CD4-positive, alpha-beta T cell treated with Interleukin-15 for 1 hour (primary cell): ENCODE data around the gene NUDT3.
"Not testable (repeated sequence)": the region's sequence is repeated elsewhere in the genome, so short reads cannot be mapped to it uniquely, and the experiment has no call there.

Experiments used
- DNase-seq: peaks from one replicate; pipeline ENCODE4 v3.0.0-alpha.2; 2020

The NUDT3 gene

DNA sequence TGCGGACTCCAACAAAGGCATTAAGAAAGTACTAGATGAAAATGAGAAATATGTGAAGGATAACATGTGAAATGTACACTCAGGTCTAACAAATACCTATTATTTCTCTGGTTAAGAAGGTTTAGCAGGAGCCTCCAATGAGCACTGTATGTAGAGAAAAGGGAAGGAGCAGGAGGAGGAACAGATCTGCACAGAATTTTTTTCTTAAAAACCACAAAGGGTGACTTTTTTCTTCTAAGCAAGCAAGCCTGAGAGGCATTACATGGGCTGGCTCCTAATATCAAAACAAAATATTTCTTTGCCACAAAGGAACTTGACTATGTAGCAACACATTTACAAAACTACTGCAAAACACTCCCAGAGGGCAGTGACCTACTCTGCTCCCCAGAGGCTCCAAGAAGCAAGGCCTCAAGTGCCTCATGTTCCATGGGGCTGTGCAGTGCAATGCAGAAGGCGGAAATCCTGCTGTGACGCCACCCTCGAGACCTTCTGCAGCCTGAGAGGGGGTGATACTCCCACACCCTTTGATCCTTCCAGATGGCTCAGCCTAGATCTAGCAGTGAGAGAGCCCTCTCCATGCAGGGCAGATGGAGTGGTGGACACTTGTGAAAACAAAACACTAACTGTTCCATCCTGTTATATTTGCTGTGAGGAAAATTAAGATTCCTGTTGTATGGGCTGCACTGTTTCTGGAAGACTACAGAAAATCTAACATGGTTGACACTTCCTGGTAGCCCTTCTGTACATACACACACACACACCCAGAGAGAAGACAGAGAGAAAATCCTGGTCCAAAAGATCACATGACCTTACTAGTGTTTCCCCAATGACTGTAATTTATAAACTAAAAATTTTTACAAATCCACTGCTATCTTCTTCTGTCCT lies 107.7 kb downstream of the NUDT3 start:
- peak; percentile 63 for DNase-seq

DNA sequence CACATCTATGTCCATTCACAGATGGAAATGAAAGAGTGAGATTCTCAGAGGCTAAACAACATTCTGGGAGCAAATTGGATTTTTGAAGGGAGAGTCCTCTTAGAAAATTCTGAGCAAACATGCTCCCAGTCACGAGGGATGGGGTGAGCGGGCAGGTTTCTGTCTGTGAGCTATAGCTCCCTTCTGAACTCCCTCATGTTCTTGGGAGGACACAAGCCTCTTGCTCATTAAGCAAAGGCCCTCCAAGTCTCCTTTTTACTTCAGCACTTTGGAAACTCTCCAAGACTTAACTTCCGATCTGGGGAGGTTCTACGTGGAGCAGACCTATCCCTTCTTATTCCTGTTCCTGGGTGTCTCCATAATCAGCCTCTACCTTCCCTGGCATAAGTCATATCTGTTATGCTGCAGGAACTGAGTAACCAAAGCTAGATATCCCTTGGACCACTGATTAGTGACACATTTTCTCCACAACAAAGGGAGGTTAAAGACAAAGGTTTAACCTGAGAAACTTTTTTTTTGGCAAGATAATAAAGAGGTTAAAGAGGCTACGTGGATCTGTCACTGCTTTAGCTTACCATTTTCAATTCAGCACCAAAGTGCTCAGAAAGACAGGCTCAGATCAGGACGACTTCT lies 110.7 kb downstream of the NUDT3 start:
- DNase-seq = no peak

DNA sequence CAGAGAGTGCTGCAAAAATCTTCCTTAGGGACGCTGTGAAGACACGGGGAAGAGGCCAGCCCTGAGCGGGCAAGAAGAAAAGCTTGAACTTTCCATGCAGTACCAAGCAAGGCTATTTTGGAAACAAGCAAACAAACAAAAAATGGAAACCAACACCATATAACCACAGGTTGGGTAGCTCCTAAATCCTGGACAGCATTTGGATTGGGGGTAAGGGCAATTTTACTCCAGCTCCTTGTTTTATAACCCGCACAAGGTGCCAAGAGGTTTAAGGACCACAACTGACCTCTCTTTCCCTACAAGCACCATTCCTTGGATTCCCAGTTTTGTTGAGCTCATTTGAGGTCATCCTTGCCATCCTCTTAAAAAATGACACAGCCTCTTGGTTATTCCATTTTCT lies 112.3 kb downstream of the NUDT3 start:
- DNase-seq = no peak

DNA sequence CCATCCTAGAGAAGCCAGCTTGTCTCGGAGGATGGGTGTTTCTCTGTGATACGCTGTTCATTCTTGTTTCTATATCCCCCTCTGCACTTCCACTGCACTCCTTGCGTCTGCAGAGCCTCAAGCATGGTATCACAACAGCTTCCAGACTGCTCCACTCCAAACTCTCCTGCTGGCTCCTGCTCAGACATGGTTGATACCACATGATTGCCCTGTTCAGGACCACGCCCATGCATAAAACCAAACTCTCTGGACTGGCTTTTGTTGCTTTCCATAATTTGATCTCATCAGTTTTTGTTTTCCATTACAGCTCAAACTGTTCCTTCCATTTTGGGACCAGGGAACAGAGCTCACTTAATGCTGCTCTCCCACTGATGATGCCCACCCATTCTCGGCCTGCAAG lies 113.6 kb downstream of the NUDT3 start:
- no peak for DNase-seq

DNA sequence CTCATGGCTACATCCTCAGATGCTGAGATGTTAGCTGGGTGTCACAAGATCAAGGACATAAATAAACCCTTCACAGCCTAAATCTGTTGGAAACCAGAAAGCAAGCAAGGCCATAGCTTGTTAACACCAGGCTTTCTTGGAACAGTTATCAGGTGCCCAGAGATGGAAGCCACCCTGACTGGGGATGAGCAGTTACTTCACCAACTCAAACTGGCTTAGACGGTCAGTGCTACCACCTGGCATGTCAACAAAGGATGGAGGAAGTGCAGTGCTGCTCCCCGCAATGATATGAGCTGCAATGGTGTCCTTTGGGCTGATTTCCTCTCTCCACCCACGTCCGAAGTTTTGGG lies 114.7 kb downstream of the NUDT3 start:
- no peak for DNase-seq

DNA sequence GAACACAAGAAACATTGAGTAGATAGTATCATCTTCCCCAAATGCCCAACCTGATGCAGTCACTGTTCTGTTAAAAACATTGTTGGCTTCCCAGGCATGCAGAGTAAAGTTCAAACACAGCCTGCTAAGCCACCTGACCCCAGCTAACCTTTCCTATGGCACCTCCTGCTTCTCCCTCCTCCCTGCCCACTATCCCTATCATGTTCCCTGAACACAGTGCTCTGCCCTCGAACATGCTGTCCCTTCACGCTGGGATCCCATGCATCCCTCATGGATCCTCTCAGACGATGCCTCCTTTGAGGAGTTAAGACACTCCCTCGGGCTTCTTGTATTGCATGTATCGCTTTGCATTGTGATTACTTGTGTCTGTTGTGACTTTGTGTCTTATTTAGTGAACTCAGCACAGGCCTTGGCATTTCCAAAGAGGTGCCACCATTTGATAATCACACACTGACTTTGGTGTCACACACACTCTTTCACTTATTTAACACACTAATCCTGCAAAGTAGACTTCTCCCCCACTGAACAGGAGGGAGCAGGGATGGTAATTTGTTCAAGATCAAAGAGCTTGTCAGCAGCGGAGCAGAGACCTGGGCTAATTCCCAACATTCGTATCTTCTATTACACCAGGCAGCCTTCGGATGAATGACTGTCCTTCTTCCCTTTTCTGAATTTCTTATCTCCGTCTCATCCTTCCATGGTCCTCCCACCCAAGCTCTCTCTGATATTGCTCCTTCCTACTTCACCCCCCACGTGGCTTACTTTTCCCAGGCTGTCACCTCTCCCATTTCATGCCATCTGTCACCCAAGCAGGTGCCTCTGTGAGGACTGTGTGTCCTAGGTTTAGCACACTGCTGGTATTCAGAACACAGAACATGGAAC lies 115.3 kb downstream of the NUDT3 start:
- no peak for DNase-seq

DNA sequence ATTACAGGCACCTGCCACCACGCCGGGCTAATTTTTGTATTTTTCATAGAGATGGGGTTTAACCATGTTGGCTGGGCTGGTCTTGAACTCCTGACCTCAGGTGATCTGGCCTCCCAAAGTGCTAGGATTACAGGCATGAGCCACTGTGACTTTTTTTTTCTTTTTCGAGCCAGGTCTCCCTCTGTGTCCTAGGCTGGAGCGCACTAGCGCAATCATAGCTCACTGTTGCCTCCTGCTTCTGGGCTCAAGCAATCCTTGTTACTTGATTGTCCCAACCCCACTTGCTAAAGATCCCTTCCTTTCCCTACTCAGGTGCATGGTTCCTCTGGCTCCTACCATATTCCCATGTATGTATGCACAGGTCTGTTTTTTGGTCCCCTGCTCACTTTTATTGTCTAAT lies 116.3 kb downstream of the NUDT3 start:
- no peak for DNase-seq

DNA sequence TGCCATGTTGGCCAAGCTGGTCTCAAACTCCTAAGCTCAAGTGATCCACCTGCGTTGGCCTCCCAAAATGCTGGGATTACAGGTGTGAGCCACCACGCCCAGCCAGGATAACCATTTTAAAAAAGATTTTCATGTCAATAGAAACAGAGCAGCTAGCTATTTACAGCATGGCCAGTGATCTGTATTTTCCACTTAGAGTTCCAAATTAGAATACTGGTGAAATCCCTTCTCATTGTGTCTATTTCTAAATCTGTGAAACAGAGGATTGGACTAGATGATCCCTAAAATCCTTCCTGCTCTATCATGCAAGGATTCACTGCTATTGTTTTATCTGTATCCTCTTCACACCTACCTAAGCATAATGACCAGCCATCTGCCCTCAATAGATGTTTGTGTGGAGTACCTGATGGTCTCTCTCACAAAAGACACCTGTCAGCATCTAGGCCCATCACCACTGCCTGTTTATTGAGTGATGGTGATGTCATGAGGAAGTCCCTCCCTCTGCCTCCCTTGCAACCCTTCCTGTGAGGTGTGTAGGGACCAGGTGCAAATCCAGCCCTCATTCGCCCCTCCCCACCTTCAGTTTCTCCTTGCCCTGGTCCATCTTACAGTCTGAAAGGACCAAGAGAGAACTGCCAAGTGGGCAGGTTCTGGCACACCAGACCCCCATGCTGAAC lies 117.2 kb downstream of the NUDT3 start:
- DNase-seq = no peak

DNA sequence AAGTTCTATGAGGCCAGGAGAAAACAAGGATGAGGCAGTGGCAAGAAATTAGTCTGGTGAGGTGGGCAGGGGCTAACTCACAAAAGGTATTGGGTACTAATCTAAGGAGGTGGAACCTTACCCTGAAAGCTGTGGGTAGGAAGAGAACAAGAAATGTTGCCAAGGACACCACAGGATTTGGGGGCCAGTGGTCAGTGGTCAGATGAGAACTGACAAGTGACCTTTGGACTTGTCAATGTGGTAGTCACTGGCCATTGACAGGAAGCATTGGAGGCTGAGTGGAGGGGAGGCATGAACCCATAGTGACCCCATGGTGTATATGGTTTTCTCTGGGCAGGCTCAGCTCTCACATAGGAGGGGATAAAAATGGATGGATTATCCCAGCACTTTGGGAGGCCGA lies 118.3 kb downstream of the NUDT3 start:
- no peak for DNase-seq

DNA sequence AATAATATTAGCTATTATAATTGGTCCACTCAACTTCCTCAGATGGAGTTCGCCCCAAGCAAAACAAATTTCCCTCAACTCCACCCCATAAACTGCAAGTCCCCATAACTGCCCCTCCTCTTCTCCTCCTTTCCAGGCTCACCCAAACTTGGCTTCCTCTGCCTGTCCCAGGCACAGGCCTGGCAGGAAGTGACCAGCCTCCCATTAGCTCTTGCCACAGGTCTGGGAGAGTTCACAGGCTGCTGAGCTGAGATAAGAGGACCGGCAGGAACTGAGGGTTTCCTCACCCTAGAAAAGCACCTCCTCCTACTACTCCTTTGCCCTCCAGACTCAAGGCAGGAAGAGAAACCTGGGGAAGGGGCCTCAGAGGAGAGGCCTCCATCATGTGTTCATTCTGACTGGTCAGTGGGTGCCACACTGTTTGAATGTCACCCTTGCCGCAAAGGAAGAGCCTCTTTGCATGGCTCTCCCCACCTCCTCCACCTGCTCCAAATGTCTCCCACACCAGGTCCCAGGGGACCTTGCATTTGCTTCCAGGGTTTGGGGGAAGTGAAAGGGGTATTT lies 119.1 kb downstream of the NUDT3 start:
- DNase-seq = peak; percentile 30

DNA sequence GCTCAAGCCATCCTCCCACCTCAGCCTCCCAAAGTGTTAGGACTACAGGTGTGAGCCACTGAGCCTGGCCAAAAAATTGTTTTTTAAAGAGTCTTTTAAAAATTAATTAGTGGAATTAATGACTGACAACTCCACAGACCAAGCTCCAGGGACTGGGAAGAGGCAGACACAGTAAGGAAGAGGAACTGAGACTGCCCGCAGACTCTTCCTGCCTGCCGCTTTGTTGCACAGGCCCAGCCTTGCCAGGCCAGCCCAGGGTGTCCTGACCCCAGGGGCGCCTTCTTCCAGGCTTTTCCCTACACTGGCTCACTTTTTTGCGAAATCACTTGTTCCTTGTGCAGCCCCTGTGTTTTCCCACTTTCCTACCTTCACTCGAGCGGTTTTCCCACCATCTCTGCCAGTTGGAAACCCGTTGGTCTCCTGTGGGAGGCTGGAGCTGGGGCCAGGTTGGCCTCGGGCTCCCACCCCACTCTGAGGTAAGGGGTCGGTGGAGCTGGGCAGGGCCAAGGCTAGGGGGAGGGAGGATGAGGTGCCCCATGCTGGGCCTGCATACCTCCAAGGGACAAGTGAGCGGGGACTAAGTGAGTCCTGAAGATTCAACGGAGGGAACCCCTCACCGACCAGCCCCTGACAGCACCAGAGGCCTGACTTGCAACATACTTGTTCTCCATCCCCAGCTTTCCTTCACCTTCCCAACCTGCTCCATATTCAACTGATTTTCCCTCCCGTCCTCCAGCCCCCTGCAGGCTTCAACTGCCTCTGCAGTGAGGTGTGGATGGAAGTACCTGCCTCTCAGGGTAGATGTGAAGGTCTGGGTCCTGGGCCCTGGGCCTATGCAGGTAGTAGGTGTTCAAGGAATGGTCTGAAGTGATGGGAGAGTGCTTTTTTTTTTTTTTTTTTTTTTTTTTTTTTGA lies 120.2 kb downstream of the NUDT3 start:
- DNase-seq = no peak

DNA sequence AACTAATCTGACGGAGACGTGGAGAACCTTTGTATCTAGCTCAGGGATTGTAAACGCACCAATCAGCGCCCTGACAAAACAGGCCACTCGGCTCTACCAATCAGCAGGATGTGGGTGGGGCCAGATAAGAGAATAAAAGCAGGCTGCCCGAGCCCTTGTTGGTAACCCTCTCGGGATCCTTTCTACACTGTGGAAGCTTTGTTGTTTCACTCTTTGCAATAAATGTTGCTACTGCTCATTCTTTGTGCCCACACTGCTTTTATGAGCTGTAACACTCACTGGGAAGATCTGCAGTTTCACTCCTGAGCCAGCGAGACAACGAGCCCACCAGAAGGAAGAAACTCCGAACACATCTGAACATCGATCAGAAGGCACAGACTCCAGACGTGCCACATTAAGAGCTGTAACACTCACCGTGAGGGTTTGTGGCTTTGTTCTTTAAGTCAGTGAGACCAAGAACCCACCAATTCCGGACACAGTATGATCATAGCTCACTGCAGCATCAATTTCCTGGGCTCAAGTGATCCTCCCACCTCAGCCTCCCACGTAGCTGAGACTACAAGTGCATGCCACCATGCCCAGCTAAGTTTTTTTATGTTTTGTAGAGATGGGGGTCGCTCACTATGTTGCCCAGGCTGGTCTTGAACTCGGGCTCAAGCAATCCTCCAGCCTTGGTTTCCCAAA lies 122.7 kb downstream of the NUDT3 start:
- DNase-seq = not testable (repeated sequence)

DNA sequence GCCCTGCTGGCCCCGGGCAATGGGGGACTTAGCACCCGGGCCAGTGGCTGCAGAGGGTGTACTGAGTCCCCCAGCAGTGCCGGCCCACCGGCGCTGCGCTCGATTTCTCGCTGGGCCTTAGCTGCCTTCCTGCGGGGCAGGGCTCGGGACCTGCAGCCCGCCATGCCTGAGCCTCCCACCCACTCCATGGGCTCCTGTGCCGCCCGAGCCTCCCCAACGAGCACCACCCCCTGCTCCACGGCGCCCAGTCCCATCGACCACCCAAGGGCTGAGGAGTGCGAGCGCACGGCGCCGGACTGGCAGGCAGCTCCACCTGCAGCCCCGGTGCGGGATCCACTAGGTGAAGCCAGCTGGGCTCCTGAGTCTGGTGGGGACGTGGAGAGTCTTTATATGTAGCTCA lies 123.3 kb downstream of the NUDT3 start:
- DNase-seq = not testable (repeated sequence)

DNA sequence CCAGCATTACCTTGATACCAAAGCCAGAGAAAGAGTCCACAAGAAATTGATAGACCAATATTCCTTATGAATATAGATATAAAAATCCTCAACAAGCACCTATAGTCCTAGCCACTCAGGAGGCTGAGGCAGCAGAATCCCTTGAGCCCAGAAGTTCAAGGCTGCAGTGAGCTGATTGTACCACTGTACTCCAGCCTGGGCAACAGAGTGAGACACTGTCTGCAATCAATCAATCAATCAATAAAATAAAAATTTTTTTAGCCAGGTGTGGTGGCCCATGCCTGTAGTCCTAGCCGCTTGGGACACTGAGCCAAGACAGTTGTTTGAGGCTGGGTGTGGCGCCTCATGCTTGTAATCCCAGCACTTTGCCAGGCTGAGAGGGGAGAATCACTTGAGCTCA lies 124.7 kb downstream of the NUDT3 start:
- no peak for DNase-seq

DNA sequence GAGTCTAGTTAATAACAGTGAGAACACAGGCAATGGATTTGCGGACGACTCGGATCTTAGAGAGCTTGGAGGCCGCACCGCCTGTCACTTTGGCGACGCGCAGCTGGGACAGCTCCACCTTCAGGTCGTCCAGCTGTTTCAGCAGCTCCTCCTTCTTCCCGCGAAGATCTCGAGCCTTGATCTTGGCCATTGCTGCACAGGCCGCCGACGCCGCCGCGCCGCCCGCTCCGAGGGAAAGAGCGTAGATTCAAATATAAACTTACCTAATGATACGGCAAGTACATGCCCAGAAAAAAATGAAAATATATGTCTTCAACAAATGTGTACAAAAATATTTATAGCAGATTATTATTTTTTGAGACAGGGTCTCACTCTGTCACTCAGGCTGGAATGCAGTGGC lies 129.0 kb downstream of the NUDT3 start:
- DNase-seq = not testable (repeated sequence)

DNA sequence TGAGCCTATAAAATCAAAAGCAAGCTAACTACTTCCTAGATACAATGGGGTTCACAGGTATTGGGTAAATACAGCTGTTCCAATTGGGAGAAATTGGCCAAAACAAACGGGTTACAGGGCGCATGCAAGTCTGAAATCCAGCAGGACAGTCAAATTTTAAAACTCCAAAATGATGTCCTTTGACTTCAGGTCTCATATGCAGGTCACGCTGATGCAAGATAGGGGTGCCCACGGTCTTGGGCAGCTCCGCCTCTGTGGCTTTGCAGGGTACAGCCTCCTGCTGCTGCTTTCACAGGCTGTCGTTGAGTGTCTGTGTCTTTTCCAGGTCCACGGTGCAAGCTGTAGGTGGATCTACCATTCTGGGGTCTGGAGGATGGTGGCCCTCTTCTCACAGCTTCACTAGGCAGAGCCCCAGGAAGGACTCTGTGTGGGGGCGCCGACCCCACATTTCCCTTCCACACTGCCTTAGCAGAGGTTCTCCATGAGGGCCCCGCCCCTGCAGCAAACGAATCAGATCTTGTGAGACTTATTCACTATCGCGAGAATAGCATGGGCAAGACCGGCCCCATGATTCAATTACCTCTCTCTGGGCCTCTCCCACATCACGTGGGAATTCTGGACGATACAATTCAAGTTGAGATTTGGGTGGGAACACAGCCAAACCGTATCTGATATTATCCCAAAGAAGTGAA lies 131.7 kb downstream of the NUDT3 start:
- no peak for DNase-seq

DNA sequence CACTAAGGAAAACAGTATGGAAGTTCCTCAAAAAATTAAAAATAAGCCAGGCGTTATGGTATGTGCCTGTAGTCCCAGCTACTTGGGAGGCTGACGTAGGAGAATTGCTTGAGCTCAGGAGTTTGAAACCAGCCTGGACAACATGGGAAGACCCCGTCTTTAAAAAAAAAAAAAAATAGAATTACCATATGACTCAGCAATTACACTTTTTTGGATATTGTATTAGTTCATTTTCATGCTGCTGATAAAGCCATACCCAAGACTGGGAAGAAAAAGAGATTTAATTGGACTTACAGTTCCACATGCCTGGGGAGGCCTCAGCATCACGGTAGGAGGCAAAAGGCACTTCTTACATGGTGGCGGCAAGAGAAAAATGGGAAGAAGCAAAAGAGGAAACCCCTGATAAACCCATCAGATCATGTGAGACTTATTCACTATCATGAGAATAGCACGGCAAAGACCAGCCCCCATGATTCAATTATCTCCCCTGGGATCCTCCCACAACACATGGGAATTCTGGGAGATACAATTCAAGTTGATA lies 132.9 kb downstream of the NUDT3 start:
- DNase-seq = no peak

DNA sequence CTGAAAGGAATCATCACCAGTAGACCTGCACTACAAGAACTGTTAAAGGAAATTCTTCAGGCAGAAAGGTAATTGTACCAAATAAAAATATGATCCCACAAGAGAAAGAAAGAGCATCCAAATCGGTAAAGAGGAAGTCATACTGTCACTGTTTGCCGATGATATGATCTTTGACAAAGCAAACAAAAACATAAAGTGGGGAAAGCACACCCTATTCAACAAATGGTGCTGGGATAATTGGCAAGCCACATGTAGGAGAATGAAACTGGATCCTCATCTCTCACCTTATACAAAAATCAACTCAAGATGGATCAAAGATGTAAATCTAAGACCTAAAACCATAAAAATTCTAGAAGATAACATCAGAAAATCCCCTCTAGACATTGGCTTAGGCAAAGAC lies 140.1 kb downstream of the NUDT3 start:
- DNase-seq = not testable (repeated sequence)

DNA sequence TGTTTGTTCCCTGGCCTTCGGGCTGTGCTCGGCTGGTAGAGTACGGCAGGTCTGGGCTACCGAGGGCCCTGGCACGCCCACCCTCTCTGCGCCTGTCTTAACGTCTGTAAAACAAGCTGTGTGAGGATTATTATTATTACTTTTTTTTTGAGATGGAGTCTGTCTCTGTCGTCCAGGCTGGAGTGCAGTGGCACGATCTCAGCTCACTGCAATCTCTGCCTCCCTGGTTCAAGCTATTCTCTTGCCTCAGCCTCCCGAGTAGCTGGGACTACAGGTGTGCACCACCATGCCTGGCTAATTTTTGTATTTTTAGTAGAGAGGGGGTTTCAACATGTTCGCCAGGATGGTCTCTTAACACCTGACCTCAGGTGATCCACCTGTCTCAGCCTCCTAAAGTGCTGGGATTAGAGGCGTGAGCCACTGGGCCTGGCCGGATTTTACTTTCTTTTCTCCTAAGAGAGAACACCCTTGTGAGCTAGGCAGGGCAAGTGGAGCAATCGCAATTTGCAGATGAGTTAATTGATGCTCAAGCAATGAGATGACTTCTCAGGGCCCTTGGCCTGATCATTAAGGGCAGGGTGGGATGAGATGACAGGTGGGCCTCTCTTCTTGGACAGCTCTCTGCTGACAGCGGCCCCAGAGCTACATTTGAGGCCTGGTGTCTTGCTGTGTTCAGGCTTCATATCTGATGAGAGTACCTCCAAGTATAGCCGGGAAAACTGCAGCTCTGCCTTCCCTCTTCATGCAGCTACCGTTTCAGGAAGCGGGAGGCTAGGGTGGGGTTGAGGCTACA lies 142.8 kb downstream of the NUDT3 start:
- DNase-seq = no peak
